HG02938 (cell line): Measurements from ENCODE around the gene RNF34.
A peak's percentile ranks its signal among the peaks of the same experiment; 100 is the strongest.

ENCODE experiments used
- ATAC-seq: cut with Tn5 transposase; IDR thresholded peaks from one replicate; pipeline ENCODE4 v1.9.1; 2021; ENCODE audit warnings: mild to moderate bottlenecking, moderate library complexity; ENCODE audit not compliant: unreplicated experiment

Gene RNF34

GRCh38 chr12:121465921-121466793, 66.2 kb downstream of the RNF34 start:
- peak; percentile 18 for ATAC-seq

GRCh38 chr12:121466794-121467637, 67.1 kb downstream of the RNF34 start:
- ATAC-seq, result peak; percentile 70

- ATAC-seq, result peak; percentile 19
These were observed 68.0 kb downstream of the RNF34 start for GRCh38 chr12:121467638-121468498.

- no peak for ATAC-seq
These were observed 68.5 kb downstream of the RNF34 start for GRCh38 chr12:121468499-121468801.

GRCh38 chr12:121470751-121471150, 70.8 kb downstream of the RNF34 start:
- ATAC-seq, result no peak

- ATAC-seq, result no peak
These were observed 72.4 kb downstream of the RNF34 start for GRCh38 chr12:121472150-121472905.
